ACC112 (cell line): ENCODE measurements around the gene CNTFR.

Source experiments
- H2AFZ ChIP-seq: fragments of 200-600 bp; sonication (generic); one replicate; pipeline ENCODE4 v1.6.0; 2017; ENCODE audit warnings: antibody characterized with exemption, low read length; ENCODE audit not compliant: unreplicated experiment
- H3K27ac ChIP-seq: fragments of 200-600 bp; sonication (generic); 2 replicates; pipeline ENCODE4 v1.5.1; 2014; ENCODE audit warnings: low read depth, mild to moderate bottlenecking, antibody characterized with exemption, low read length, moderate library complexity
- H3K27me3 ChIP-seq: fragments of 200-600 bp; sonication (generic); 2 replicates; pipeline ENCODE4 v1.6.1; 2014; ENCODE audit warnings: mild to moderate bottlenecking, antibody characterized with exemption, low read length, moderate library complexity, mixed read lengths; ENCODE audit not compliant: insufficient read depth
- H3K36me3 ChIP-seq: fragments of 200-600 bp; sonication (generic); 2 replicates; pipeline ENCODE4 v1.6.1; 2016; ENCODE audit warnings: mild to moderate bottlenecking, antibody characterized with exemption, low read length, moderate library complexity, mixed read lengths; ENCODE audit not compliant: insufficient read depth
- H3K4me1 ChIP-seq: fragments of 200-600 bp; sonication (generic); one replicate; pipeline ENCODE4 v1.6.1; 2016; ENCODE audit warnings: low read length, mixed read lengths; ENCODE audit not compliant: insufficient read depth, unreplicated experiment, control insufficient read depth
- H3K4me3 ChIP-seq: fragments of 200-600 bp; sonication (generic); 2 replicates; pipeline ENCODE4 v1.5.1; 2014; ENCODE audit warnings: mild to moderate bottlenecking, low read depth, low read length
- H3K79me2 ChIP-seq: fragments of 200-600 bp; sonication (generic); one replicate; pipeline ENCODE4 v1.6.0; 2016; ENCODE audit warnings: low read length; ENCODE audit not compliant: control insufficient read depth, unreplicated experiment, insufficient read depth

CNTFR gene

DNA sequence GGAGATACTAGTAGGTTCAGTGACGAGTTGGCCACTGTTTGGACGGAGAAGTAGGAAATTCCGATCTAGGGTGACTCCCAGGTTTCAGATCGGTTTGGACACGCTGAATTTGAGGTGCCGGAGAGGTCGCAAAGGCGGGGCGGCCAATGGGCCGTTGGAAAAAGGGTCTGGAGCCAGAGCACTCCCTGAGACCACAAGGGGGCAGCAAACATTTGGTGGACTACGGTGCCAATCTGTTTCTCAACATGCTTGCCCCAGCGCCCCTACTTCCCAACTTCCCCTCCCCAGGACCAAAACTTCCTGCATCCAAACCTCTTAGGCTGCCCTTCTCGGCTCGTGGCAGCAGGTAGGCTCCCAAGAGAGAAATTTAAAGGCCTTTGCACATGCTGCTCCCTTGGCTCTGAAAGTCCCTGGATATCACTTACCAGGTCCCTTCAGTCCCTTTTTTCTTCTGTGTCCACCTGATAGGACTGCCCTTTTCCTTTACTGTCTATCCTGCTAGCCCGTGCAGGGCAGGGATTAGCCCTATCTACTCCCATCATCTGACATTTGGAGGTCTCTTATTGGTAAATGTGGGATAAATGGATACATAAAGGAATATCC lies 23.4 kb upstream of the CNTFR start:
- H3K36me3 ChIP-seq, result no peaks in the 10 kb centered on the region
- peaks cover 12% of the 10 kb centered on the region for H3K4me1 ChIP-seq
- peaks cover 9% of the 10 kb centered on the region for H3K79me2 ChIP-seq
- H3K27ac ChIP-seq, result no peak overlapping the region
- peak overlapping the region; percentile 86 for H3K4me3 ChIP-seq
- peak overlapping the region; percentile 33 for H2AFZ ChIP-seq
- no peaks in the 10 kb centered on the region for H3K27me3 ChIP-seq

DNA sequence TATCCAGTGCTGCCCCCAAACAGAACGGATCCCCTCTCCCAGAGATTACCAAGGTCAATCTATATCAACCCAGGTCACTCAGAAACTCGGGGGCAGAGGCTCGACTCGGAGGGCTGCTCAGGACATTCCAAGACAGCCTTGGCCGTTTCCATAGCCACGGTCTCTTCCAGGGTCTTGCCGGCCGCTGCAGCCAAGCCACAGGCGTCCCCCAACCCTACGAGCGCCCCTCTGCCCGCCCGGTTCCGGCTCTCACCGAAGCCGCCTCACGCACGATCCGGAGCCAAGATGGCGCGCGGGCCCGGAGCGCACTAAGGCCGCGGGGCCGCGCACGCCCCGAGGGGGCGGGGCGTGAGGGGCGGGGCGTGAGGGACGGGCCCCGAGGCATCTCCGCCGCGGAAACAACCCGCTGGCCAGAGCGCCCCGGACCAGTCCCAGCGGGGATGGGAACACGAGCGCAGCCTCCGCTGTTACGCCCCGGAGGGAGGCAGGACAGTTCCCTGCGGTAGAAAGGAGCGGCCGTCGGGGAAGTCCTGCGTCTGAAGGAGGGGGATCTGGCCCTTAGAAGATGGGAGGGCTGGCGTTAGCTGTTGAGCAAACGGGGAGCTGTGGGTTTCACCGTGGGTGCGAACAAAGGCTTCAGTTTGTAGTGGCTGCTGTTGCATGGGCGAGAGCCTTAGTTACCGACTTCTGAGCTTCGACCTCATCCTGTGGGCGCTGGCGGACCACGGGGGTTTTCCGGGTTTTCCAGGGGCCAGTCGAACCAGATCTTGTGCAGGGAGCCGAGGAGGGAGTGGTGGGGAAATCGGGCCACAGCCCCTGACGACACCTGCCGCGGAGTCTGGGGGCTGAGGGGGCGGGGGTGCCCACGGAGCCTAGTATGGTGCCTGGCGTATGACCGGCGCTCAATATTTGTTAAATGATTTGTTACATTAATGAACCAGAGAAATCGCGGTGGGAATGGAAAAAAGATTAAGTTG lies 22.6 kb upstream of the CNTFR start, which contains the start of gene RPP25L:
Gene RPP25L, minus strand, starts transcription at position 287 of the 977 bp plus-strand sequence. CDS start 801 bp downstream, outside the sequence.
- Histone ChIP-seq H3K27me3 (no peaks in the 10 kb centered on the region), H2AFZ (peak within 1 kb of the TSS; percentile 81), H3K4me1 (peaks cover 12% of the 10 kb centered on the region), H3K27ac (peak within 1 kb of the TSS; percentile 35; the same call in 1 of the 2 replicates), H3K36me3 (no peaks in the 10 kb centered on the region), H3K79me2 (peaks cover 9% of the 10 kb centered on the region), H3K4me3 (peak within 1 kb of the TSS; percentile 86)

DNA sequence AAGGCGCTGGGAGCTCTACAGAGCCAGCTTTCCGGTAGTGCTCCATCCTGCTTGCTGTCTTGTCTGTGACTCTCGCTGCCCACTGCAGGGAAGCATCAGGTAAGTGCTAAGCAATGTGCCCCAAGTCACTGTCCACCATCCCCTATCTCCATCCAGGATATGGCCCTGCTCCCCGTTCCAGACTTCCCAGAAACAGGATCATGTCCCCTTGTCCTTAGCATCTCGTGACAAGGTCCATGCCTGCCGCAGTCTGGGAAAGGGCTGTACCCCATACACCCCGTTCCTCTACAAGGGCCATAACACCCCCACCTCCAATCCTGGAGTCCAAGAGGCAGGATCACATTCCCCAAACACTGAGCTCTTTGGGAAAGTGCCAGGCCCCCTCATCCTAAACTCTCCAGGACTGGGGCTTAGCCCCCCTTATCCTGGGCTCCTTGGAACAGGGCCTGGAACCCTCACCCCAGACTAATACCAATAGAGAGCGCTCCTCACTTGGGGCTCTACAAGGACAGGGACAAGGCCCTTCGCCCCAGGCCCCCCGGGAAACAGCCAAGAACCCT lies 21.8 kb upstream of the CNTFR start:
- Histone ChIP-seq H3K27ac (peak overlapping the region; percentile 35; the same call in 1 of the 2 replicates), H3K36me3 (no peaks in the 10 kb centered on the region), H3K4me3 (peak overlapping the region; percentile 86), H3K27me3 (no peaks in the 10 kb centered on the region), H3K79me2 (peaks cover 9% of the 10 kb centered on the region), H3K4me1 (peaks cover 12% of the 10 kb centered on the region), H2AFZ (peak overlapping the region; percentile 81)

- Histone ChIP-seq H3K79me2 (peaks cover 9% of the 10 kb centered on the region), H3K4me1 (peaks cover 12% of the 10 kb centered on the region), H2AFZ (no peak overlapping the region), H3K27me3 (0 out of 2 replicates have a peak, but pooled peaks cover 3% of the 10 kb centered on the region), H3K36me3 (no peaks in the 10 kb centered on the region), H3K27ac (no peak overlapping the region), H3K4me3 (peak overlapping the region; percentile 86)
Observed at GRCh38 chr9:34610434-34611206, 21.1 kb upstream of the CNTFR start.

GRCh38 chr9:34607331-34607730 lies 17.8 kb upstream of the CNTFR start:
- Histone ChIP-seq H3K4me1 (peaks cover 9% of the 10 kb centered on the region), H3K27ac (no peak overlapping the region), H2AFZ (no peak overlapping the region), H3K4me3 (no peak overlapping the region), H3K36me3 (no peaks in the 10 kb centered on the region), H3K79me2 (peaks cover 9% of the 10 kb centered on the region), H3K27me3 (peaks cover 7% of the 10 kb centered on the region; the same call in 1 of the 2 replicates)

DNA sequence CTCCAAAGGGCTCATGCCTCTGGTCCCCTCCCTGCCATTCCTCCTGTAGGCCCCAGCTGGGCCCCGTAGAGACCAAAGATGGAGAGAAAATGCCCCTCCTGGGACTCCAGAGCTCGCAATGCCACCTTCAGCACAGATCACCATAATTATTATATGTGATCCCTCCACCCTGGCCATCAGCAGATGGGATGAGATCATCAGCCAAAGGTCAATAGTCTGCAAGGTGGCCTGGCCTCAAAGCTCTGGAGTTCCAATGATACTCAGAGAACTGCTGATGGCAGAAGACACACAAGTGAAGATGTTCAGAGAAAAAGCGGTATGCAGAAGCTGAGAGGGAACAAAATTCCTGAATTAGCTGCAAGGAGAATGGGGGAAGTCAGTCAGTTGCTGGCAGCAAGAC lies 17.4 kb upstream of the CNTFR start:
- Histone ChIP-seq H2AFZ (no peak overlapping the region), H3K27ac (no peak overlapping the region), H3K36me3 (no peaks in the 10 kb centered on the region), H3K4me1 (peaks cover 7% of the 10 kb centered on the region), H3K79me2 (peaks cover 9% of the 10 kb centered on the region), H3K4me3 (no peak overlapping the region), H3K27me3 (peaks cover 7% of the 10 kb centered on the region; the same call in 1 of the 2 replicates)

GRCh38 chr9:34606190-34606589 lies 16.7 kb upstream of the CNTFR start:
- peaks cover 7% of the 10 kb centered on the region; the same call in 1 of the 2 replicates for H3K27me3 ChIP-seq
- H3K79me2 ChIP-seq, result peaks cover 6% of the 10 kb centered on the region
- H3K4me3 ChIP-seq, result no peak overlapping the region
- no peaks in the 10 kb centered on the region for H3K36me3 ChIP-seq
- peaks cover 5% of the 10 kb centered on the region for H3K4me1 ChIP-seq
- H2AFZ ChIP-seq, result no peak overlapping the region
- H3K27ac ChIP-seq, result no peak overlapping the region

- Histone ChIP-seq H3K79me2 (no peaks in the 10 kb centered on the region), H3K27me3 (peaks cover 10% of the 10 kb centered on the region; the same call in 1 of the 2 replicates), H3K4me1 (no peaks in the 10 kb centered on the region), H3K27ac (no peak overlapping the region), H3K36me3 (no peaks in the 10 kb centered on the region), H2AFZ (no peak overlapping the region), H3K4me3 (no peak overlapping the region)
Observed at GRCh38 chr9:34603610-34604231, 14.2 kb upstream of the CNTFR start.

GRCh38 chr9:34601937-34602573 lies 12.5 kb upstream of the CNTFR start:
- Histone ChIP-seq H2AFZ (no peak overlapping the region), H3K36me3 (no peaks in the 10 kb centered on the region), H3K79me2 (no peaks in the 10 kb centered on the region), H3K27ac (no peak overlapping the region), H3K4me3 (no peak overlapping the region), H3K27me3 (peaks cover 13% of the 10 kb centered on the region; the same call in 1 of the 2 replicates), H3K4me1 (no peaks in the 10 kb centered on the region)
